ENCODE data around the gene ISX.

DNA sequence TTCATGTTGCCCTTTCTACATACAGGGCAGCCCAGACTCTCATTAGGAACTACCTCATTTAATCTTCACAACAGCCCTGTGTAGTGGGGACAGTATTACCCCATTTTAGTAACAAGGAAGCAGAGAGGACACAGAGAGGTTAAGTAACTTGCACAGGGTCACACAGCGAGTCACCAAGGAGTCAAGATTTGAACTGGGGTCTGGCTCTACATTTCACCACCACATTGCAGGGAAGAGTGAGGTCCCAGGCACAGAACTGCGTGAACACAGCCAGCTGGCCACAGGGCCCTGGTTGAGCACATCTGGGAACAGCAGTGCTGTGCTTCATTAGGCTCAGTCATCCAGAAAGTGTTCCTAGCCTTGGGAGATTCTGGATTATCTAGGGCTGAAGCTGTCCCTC lies 45.4 kb upstream of the ISX start:
- TF ChIP-seq GATA2 (IDR thresholded peaks at IDR 0.05; ENCODE audit: low read depth, low read length) (no peak), GATA3 (IDR thresholded peaks at IDR 0.05; ENCODE audit: low read depth, low read length) (no peak)

All from SH-SY5Y (cell line).